GM12878 (cell line): ENCODE results near the gene TBC1D9B. TPM values are rescaled to one million over a fixed set of nuclear protein-coding genes. Genes with fewer than 3 reads are reported as not detected.
A peak's percentile ranks its signal among the peaks of the same experiment; 100 is the strongest.

Experiments used
- ATAC-seq: fragments of 200-7000 bp; cut with Tn5 transposase; 3 replicates; pipeline ENCODE4 v1.9.1; 2020; ENCODE audit warnings: mild to moderate bottlenecking, moderate library complexity
- BruUV-seq: library from RNA; stranded (reverse); fragments of 400-500 nt; replicated peaks from 2 replicates; lab custom pipeline; 2021; lab: Mats Ljungman, UMichigan
- CTCF ChIA-PET: fragments of 300-600 bp; sonication (Branson Sonifier 250); formaldehyde crosslinking; extraction: SDS; loops from one replicate; lab custom pipeline; 2021; ENCODE audit warnings: inconsistent platforms; lab: Yijun Ruan, JAX
- POLR2A ChIA-PET: fragments of 350-600 bp; formaldehyde crosslinking; extraction: SDS; loops from one replicate; lab custom pipeline; 2021; ENCODE audit warnings: inconsistent platforms; lab: Charles Lee
- RAD21 ChIA-PET: fragments of 300-600 bp; sonication (Branson Sonifier 250); formaldehyde crosslinking; loops from one replicate; lab custom pipeline; 2023; ENCODE audit warnings: antibody characterized with exemption; ENCODE audit not compliant: unreplicated experiment; lab: Charles Lee
- SMC1A ChIA-PET: fragments of 300-600 bp; sonication (Branson Sonifier 250); formaldehyde crosslinking; loops from one replicate; lab custom pipeline; 2023; ENCODE audit not compliant: unreplicated experiment, uncharacterized antibody; lab: Charles Lee
- DNase-seq: peaks from one replicate; pipeline ENCODE4 v3.0.0-alpha.2; 2011; ENCODE audit warnings: low read depth, low spot score
- FAIRE-seq: peaks from 3 replicates; lab custom pipeline; 2011; peaks lifted over from hg19 to GRCh38; lab: Jason Lieb, UNC
- H2AFZ ChIP-seq: 2 replicates; pipeline ENCODE4 v1.6.0; 2011; ENCODE audit warnings: low read depth, low read length, control low read depth; ENCODE audit not compliant: control insufficient read depth
- H3K27ac ChIP-seq: 2 replicates; pipeline ENCODE4 v1.5.1; 2011; ENCODE audit warnings: control low read depth; ENCODE audit not compliant: control insufficient read depth, insufficient read depth
- H3K27me3 ChIP-seq, 2 experiments: replicated peaks in 1 of 2; 2 replicates each; pipeline versions ENCODE4 v1.6.0 to v1.6.1; 2011; ENCODE audit warnings: low read length in 1 of 2; ENCODE audit not compliant: control insufficient read depth in 2 of 2, insufficient read depth in 2 of 2
- H3K36me3 ChIP-seq, 2 experiments: 2 replicates each; pipeline ENCODE4 v1.5.1; 2011; ENCODE audit warnings: low read length in 1 of 2; ENCODE audit not compliant: control insufficient read depth in 2 of 2, insufficient read depth in 2 of 2
- H3K4me1 ChIP-seq: 2 replicates; pipeline ENCODE4 v1.6.1; 2011; ENCODE audit warnings: mild to moderate bottlenecking, low read length, moderate library complexity, mixed read lengths; ENCODE audit not compliant: control insufficient read depth, insufficient read depth
- H3K4me2 ChIP-seq: 2 replicates; pipeline ENCODE4 v1.6.0; 2011; ENCODE audit warnings: control low read depth; ENCODE audit not compliant: control insufficient read depth, insufficient read depth
- H3K4me3 ChIP-seq: fragments of 200-600 bp; sonication (generic); 2 replicates; pipeline ENCODE4 v1.5.1; 2016
- H3K79me2 ChIP-seq: 2 replicates; pipeline ENCODE4 v1.6.0; 2011; ENCODE audit warnings: low read length; ENCODE audit not compliant: control insufficient read depth, insufficient read depth
- H3K9ac ChIP-seq: 2 replicates; pipeline ENCODE4 v1.8.0; 2011; ENCODE audit warnings: low read length, control low read depth, mixed read lengths; ENCODE audit not compliant: control insufficient read depth, insufficient read depth
- H3K9me3 ChIP-seq: replicated peaks from 3 replicates; pipeline ENCODE4 v1.5.1; 2011; ENCODE audit warnings: mild to moderate bottlenecking, low read length; ENCODE audit not compliant: control insufficient read depth, insufficient read depth
- H4K20me1 ChIP-seq: 2 replicates; pipeline ENCODE4 v1.6.0; 2011; ENCODE audit not compliant: control insufficient read depth, insufficient read depth
- CEBPZ ChIP-seq: fragments of 150-350 bp; IDR thresholded peaks from 2 replicates; pipeline ENCODE4 v1.6.1; 2016; ENCODE audit warnings: low read depth, low read length
- POLR2A ChIP-seq: IDR thresholded peaks from 2 replicates; pipeline ENCODE4 v1.6.1; 2011; ENCODE audit warnings: low read depth, mild to moderate bottlenecking, low read length
- POLR2AphosphoS2 ChIP-seq: IDR thresholded peaks from 2 replicates; pipeline ENCODE4 v1.6.1; 2011; ENCODE audit warnings: low read depth, mild to moderate bottlenecking, low read length, improper control_type of control experiment, moderate library complexity
- STAT1 ChIP-seq: fragments of 450-650 bp; conservative IDR thresholded peaks from 2 replicates; pipeline ENCODE4 v1.6.1; 2014; ENCODE audit warnings: antibody characterized with exemption, mild to moderate bottlenecking
- WGBS: methylation state at CpG from one replicate; pipeline ENCODE4 v1.1.6; 2016; ENCODE audit warnings: low lambda C conversion rate; ENCODE audit not compliant: insufficient replicate concordance, insufficient coverage; ENCODE audit errors: missing lambda C conversion rate; 5-methylcytosine and 5-hydroxymethylcytosine counted together
- in situ Hi-C: fragments of 300-500 bp; cut with MboI; formaldehyde crosslinking; loops from 9 replicates; pipeline ENCODE4 v1.14.3; 2018; ENCODE audit warnings: mixed read lengths
- intact Hi-C: fragments of 100-400 bp; cut with micrococcal nuclease; formaldehyde crosslinking; loops from one replicate; pipeline ENCODE4 v1.14.2; 2022; ENCODE audit not compliant: unreplicated experiment
- polyA plus RNA-seq, 11 experiments: library from polyadenylated mRNA; depleted of rRNA in 4 of 11; unstranded in 6 of 11; stranded (reverse) in 5 of 11; fragments of >200 nt; fragmentation: Nextera tagmentation in 4 of 11; fragmentation: Illumina TruSeq in 1 of 11; extraction: Ambion mirVana in 4 of 11; extraction: Trizol in 1 of 11; gene quantifications; 1 replicate in 1 of 11; 2 replicates in 10 of 11; pipeline versions ENCODE4 v1.2.1 to v1.2.3, GENCODE V29; 2011 to 2016; ENCODE audit warnings: inconsistent platforms in 2 of 11, missing spikeins in 2 of 11, low read depth in 1 of 11
- total RNA-seq, 4 experiments: library from RNA; depleted of rRNA in 3 of 4; stranded (reverse); fragments of >200 nt in 3 of 4; fragmentation: Illumina TruSeq in 1 of 4; extraction: Trizol in 1 of 4; gene quantifications; 2 replicates each; pipeline versions ENCODE4 v1.2.1 to v1.2.3, GENCODE V29; 2013 to 2021

The TBC1D9B gene
- total and polyA plus RNA-seq, 10 of the 15 experiments (the other 5 are each of a cell fraction or from before 2014, with no cell fraction given), result 4.0 to 74.2 (median 34.6) TPM

GRCh38 chr5:179823937-179824744 lies 83.6 kb downstream of the TBC1D9B start:
- ChIA-PET RAD21 (no interaction called here), SMC1A (interaction anchor here (0.7 kb wide), 1 partner anchor 13 kb away, joined by 3 read pairs; no protein-coding TSS in a partner anchor), POLR2A (no interaction called here), CTCF (interaction anchor here (0.6 kb wide), 1 partner anchor 60 kb away, joined by 3 read pairs; no protein-coding TSS in a partner anchor)
- 0 out of 2 replicates have a peak overlapping the region, but pooled peaks have one; percentile 17 for H3K4me2 ChIP-seq
- H3K27ac ChIP-seq, result no peak overlapping the region
- intact Hi-C loops (no loop called here), in situ Hi-C loops (loop anchor here (25.0 kb wide), 1 partner anchor 988 kb away; the partner anchor contains the start of gene MGAT1)
- BruUV-seq, result no TSS peak
- peaks cover 20 to 28% of the 10 kb centered on the region in 2 experiments for H3K36me3 ChIP-seq
- H3K4me1 ChIP-seq, result peaks cover 24% of the 10 kb centered on the region
- no peaks in the 10 kb centered on the region for H3K9me3 ChIP-seq
- no peak overlapping the region for H2AFZ ChIP-seq
- TF ChIP-seq CEBPZ (no peak), POLR2A (peak; percentile 6), POLR2AphosphoS2 (peak; percentile 68; the same call in 1 of the 2 replicates), STAT1 (no peak)
- H4K20me1 ChIP-seq, result peaks cover 17% of the 10 kb centered on the region
- no peak for ATAC-seq
- no peak overlapping the region for H3K4me3 ChIP-seq
- FAIRE-seq, result no peak
- H3K27me3 ChIP-seq, result no peaks in the 10 kb centered on the region
- WGBS, result over 99% methylated on average over 22 of the region's 22 CpGs
- no peak for DNase-seq
- peaks cover 29% of the 10 kb centered on the region for H3K79me2 ChIP-seq
- H3K9ac ChIP-seq, result no peak overlapping the region
